Right forelimb (tissue), 1 donor: Measurements from ENCODE around the gene MYDGF.

Experiments used
- DNase-seq: peaks from one replicate; pipeline ENCODE4 v3.0.0-alpha.2; 2018

Gene MYDGF

DNA sequence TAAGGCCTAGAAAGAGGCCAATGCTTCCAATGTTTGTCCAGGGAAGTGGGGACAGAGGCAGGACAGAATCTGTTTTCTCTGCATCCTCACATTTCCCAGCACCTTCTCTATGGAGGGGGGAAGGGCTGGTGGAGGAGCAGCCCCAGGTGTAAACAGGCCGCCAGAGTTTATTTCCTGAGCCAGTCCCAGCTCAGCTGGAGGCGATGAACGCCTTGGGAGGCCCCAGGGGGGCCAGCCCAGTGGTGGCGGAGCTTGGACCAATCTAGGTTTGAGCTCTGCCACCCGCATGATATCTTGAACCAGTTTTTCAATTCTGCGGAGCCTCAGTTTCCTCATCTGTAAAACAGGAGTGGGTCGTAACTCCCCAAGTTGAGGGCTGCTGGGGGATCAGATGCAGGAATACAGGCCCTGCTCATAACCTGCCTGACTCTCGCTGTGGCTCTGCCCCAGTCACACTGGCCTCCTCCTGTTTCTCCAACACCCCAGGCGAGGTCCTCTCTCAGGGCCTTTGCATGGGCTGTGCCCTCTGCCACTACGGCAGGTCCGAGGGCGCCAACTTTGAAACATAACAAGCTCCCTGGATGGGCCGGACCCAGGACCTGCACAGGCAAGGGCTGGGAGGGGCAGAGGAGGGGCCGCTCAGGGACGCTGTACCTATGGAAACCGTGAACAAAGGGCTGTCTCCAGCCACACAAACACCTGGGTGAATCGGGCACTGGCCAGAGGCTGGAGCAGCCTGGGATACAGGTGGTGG, 29.7 kb downstream of the MYDGF start:
- DNase-seq, result no peak

DNA sequence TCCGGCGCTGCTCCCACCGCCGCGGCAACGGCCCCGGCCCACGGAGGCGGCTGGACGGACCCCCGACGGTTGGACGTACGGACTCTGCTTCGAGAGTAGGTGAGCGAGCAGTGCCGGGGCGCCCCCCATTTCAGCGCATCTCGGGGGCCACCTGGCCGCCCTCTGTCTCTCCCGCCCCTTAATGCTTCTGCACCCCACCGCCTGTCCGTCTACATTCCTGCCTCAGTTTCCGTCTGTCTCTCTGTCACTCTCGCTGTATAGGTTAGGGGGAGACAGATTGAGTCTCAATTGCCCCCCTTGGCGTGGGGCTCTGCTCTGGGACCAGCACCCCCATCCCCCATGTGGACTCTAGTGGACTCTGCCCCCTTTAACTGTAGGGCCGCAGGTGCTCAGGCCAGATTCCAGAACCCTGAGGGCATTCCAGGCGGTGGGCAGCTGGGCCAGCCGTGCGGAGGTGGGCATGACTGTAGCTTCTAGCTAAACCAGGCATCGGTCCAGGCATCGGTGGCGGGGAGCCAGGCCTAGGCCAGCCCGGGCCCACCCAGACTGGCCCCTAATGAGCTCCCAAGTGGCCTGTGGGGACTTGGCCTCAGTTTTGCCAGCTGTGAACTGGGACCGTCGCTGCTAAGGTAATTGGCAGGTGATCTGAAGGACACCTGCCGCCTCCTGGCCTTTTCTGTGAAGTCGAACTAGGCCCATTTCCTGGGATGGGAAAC, 30.5 kb downstream of the MYDGF start:
- peak; percentile 58 for DNase-seq

DNA sequence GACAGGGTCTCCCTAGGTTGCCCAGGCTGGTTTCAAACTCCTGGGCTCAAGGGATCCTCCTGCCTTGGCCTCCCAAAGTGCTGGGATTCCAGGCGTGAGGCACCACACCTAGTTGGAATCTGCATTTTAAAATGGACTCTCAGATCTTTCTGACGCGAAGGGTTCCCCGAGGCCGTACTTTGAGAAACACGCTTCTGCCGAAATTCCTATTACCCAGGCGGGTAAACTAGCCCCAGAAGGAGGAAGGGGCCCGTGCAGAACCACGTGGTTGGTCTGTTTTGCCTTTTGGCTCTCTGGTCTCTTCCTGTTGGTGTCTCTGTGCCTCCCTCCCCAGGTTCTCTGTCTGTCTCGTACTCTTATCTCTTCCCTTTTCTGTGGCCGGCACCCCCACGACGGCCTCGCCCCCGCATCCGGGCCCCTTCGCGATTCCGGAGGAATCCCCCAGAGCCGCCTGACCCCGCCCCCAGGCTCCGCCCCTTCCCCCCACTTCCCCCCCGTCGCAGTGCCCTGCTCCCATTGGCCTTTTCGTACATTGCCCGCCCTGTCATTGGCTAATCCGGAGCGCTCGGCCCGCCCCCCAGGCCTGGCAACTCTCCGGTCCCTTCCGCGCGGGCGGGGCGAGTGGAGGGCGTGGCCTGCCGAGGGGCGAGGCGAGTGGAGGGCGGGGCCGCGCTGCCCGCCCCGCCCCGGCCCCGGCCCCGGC, 31.2 kb downstream of the MYDGF start, which contains the start of gene TNFAIP8L1:
Gene TNFAIP8L1 (plus strand): TSS at position 689 of the 703 bp plus-strand sequence. CDS start 12,354 bp downstream, outside the sequence.
- DNase-seq, result peak; percentile 98

DNA sequence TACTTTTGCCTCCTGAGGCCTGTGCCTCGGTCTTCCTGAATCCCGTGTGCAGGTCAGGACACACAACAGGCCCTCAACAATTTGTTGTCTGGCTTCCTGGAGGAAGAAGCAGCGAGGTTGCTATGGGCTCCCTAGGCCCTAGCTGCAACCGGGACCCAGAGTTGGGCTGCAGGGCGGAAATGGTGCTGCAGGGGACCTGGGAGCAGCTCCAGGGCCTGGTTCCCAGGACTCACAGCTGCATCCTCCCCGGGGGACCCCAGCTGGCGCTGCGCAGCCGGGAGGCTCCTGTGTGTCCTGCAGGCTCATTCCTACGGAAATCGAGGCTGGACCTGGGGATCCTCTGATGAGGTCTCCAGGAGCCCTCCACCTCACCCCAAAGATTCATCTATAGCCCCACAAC, 31.8 kb downstream of the MYDGF start:
- no peak for DNase-seq

DNA sequence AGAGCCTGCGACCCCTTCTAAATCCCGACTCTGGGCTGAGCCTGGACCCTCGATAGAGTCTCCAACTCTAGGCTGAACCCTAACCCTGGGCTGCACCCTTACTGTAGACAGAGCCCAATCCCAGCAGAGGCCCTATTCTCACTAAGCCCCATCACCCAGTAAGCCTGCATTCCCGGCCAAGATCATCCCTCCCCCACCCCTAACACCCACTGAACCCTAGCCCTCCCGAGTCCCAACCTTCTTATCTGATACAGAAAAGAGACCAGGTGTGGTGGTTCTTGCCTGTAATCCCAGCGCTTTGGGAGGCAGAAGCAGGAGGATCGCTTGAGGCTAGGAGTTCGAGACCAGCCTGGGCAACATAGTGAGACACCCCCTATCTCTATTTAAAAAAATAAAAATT, 33.4 kb downstream of the MYDGF start:
- DNase-seq, result no peak

DNA sequence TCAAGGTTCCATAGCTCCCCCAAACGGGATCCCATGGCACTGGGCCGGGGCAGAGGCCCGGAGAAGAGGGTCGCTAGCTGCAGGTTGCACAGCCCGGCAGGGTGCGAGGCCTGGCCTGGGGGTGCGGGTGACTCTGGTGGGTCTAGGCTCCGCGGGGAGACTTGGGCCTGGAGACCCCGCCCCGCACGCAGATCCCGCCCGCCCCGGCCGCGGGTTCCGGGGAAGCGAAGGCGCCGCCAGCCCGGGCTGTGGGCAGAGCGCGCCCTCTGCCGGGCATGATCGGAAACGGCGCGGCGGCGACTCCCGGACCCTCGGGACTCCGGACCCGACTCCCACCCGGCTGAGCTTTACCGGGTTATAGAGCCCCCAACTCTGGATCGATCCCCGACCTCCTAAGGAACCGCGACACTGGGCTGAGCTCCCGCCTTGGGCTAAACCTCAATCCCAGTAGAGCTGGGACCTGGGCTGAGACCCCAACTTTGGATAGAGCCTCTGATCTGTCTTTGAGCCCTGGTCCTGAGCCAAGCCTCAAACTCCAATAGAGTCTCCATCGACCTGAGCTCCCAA, 33.9 kb downstream of the MYDGF start:
- peak; percentile 89 for DNase-seq

DNA sequence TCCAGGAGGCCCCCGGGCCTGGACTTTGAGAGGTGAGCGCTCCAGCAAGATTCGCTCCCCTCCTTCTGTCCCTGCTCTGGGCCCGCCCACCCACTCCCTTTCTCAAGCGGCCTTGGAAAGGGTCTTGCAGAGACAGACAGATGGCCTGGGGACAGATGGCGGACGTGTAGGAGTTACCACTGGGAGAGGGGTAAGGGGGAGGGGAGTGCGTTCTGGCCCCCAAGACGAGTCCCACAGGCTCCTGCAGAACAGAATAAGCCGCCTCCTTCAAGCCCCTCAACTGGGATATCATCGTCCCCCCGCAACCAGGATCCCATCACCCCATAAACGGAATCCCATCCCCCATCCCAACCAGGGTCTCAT, 34.4 kb downstream of the MYDGF start:
- DNase-seq, result no peak

DNA sequence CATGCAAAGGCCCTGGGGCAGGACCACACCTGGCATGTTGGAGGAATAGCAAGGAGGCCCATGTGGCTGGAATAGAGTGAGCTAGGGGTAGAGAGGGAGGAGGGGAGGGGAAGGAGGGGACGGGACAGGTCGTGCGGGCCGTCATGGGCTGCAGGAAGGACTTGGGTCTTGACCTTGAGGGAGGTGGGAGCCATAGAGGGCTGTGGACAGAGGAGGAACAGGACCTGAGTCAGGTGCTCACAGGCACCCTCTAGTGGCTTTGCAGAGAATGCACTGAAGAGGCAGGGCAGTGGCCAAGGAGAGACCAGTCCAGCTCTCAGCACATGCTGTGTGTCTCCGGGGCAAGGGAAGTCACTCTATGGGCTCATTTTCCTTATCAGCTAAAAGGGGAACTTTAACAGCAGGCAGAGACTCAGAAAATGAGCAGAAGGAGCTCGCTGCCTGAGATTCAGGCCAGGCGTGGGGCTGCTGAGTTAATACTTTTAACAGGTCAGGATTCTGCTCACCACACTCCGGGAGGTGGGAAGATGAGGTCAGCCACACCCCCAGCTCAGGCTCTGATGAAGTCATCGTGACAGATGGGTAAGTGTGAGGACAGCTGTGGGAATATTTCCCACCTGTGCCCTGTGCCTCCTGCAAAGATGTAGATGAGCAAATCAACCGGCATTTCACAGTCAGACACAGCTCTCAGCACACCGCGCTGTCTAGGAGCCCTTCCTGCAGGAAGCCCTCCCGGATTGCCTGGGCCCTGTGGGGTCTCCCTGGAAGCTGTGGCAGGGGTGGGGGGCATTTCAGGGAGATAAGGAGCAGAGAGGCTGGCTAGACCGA, 36.8 kb downstream of the MYDGF start:
- DNase-seq, result peak; percentile 56

DNA sequence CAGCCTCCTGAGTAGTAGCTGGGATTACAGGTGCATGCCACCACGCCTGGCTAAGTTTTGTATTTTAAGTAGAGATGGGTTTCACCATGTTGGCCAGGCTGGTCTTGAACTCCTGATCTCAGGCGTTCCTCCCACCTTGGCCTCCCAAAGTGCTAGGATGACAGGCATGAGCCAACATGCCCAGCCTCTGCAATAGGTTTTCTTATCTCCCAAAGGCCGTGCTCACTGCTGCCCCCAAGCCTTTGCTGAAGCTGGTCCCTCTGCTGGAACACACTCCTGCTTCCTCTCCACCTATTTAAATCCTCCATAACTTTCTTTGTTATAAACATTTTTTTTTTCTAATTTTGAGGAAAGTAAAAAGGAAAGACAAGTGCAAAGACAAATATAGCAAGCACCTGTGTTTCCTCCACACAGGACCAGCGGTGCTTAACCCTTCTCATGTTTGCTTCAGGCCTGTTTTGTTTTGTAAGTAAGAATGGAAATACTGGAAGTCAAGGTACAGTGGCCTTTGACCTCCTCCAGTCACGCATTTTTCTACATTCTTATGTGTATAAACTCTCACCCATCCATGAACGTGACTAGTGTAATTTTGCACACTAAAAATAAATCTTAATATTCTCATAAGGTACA, 45.3 kb downstream of the MYDGF start:
- no peak for DNase-seq

DNA sequence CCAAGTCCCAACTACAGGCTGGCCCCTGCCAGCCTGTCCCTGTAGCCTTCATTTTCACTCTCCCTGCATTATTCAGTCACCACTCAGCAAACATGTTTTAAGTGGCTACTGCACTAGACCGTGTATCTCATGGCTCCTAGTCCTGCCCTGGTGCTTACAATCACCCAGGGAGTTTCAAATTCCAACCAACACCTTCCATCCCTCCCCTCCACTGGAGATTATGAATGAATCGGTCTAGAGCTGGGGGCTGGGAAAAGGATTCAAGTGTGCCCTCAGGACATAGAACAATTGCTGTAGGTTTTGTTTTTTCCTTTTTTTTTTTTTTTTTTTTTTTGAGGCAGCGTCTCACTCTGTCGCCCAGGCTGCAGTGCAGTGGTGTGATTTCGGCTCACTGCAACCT, 45.8 kb downstream of the MYDGF start:
- no peak for DNase-seq

DNA sequence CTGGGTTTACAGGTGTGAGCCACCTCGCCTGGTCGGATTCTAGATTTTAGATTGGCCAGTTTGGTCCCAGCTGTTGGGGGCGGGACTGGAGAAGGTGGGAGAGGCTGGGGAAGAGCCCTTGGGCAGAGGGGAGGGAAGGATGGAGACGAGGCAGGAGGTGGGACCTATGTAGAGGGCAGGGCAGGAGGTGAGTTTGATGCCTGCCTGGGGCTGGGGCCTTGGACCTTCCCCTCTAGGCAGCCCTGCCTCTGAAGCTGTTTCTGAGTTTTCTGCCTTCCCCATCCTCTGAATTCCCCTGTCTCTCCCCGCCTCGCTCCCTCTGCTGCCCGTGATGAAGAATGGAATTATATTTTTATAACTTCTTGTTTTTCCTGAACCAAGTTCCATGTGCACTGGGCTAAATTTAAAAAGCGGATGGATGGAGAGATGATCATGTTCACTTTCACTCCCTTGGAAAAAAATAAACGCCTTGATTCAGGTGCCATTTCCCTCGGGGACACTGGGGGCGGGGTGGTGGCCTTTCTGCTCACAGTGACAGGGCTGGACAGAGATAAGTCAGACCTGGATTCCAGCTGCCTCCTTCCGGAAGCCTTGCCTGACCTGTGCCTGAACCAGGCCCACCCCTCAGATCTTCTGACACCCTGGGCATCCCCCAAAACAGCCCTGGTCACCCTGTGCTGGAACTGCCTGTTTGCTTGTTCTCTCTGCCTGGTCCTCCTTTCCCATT, 47.3 kb downstream of the MYDGF start:
- DNase-seq, result no peak

DNA sequence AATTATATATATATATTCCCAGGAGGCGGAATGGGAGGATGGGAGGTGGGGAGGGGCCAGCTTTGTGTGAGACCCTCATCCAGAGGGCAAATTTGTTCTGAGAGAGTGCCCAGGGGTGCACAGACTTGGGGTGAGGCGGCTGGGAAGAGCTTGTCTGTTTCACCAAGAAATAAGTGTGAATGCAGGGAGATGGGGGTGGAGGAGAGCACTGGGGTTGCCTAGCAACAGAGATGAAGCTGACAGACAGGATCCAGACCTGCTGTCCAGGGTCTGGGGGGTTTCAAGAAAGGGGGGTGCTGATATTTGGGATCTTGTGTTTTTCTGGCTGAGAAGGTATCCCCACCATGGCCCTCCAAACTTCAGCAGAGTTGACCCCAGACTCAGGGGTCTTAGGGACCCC, 49.5 kb downstream of the MYDGF start:
- no peak for DNase-seq

DNA sequence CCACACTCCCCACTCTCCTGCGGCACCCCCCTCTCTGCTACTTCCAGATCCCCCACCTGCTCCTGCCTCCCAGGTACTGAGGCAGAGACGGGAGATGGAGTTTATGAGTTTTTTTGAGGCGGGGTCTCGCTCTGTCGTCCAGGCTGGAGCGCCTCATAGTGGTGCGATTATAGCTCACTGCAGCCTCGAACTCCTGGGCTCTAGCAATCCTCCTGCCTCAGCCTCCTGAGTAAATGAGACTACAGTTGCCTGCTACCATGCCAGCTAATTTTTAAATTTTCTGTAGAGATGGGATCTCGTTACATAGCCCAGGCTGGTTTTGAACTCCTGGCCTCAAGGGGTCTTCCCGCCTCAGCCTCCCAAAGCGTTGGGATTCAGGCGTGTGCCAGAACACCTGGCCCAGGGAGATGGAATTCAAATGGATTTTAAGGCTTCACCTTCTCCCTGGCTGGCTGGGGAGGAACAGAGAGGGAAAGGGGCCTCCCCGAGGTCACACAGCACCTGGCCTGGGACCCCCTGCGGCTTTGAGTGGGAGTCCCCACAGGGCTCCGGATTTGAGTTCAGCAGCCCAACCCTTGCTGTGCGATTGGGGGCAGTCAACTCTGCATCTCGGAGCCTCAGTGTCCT, 50.4 kb downstream of the MYDGF start:
- no peak for DNase-seq

DNA sequence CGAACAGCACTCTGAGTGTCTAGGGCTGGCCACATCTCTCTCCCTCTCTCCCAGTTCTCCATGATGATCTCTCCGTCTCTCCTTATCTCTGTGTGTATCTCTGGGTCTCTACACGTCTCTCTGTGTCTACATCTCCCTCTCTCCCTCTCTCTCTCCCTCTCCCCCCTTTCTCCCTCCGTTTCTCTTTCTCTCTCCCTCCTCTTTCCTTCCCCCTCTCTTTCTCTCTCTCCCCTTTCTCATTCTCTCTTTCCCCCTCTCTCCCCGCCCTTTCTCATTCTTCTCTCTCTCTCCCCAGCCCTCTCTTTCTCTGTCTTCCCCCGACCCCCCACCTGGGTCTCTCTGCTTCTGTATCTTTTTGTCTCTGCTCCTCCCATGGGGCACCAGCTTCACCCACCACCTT, 52.1 kb downstream of the MYDGF start:
- no peak for DNase-seq

DNA sequence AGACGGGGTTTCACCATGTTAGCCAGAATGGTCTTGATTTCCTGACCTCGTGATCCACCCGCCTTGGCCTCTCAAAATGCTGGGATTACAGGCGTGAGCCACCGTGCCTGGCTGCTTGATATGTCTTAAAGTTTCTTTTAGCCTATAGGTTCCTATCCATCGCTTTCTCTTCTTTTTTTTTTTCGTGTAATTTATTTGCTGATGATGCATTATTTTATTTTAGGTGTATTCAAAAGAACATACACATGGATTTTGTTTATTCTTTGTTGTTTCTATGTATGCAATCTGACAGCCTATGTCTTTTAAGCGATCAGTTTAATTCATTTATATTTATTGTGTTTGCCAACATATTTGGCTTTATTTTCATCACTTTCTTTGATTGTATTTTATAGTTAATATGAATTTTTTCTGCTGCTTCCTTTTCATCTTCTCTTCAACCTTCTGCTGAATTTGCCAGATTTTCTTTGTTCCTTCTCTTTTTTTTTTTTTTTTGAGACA, 56.8 kb downstream of the MYDGF start:
- no peak for DNase-seq

DNA sequence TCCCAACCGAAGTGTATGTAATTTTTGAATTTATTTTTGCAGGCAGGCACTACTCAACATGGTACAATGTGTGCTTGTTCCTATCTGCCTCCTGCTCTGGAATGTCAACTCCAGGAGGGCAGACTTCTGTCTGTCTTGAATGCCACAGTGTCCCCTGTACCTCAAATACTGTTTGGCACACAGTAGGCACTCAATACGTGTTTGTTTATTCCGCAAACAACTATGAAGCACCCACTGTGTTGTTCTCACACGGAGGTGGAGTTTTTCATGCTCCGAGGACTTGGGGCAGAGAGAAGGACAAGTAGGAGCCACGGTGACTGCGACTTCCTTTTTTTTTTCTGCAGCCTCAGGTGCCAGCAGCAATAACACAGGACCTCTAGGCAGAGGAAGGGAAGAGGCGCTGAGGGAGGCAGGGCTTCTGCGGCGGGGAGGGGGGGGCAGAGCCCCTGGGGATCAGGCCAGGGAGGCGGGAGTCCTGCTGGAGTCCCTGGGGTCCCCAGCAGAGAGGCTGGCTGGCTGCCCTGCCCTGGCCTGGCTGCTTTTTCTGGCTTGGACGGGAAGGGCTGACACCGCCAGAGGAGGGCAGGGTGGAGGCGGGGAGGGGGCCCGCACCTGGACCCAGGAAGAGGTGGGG, 60.1 kb downstream of the MYDGF start:
- no peak for DNase-seq
